T-cell (primary cell): ENCODE measurements around the gene FGF23. TPM values are rescaled to one million over a fixed set of nuclear protein-coding genes. Genes with fewer than 3 reads are reported as not detected.

ENCODE experiments used
- ATAC-seq, 4 experiments: fragments of 200-7000 bp in 3 of 4; fragments of 150-1000 bp in 1 of 4; cut with Tn5 transposase; replicated peaks in 1 of 4; 1 replicate in 3 of 4; 2 replicates in 1 of 4; pipeline ENCODE4 v1.10.0; 2021; ENCODE audit warnings: moderate library complexity in 3 of 4, mild to moderate bottlenecking in 2 of 4, moderate number of reproducible peaks in 1 of 4
- CTCF ChIA-PET, 2 donors: fragments of 300-600 bp; sonication (Branson Sonifier 250); formaldehyde crosslinking; loops; one replicate each; lab custom pipeline; 2022; ENCODE audit warnings: antibody characterized with exemption in 2 of 2; lab: Charles Lee
- POLR2A ChIA-PET, 2 donors: fragments of 300-600 bp; sonication (Branson Sonifier 250); formaldehyde crosslinking; loops; one replicate each; lab custom pipeline; 2022; ENCODE audit warnings: antibody characterized with exemption in 2 of 2; lab: Charles Lee
- DNase-seq, 35 experiments: peaks; one replicate each; pipeline versions ENCODE4 v3.0.0 to v3.0.0-alpha.2; 2013 to 2023
- H3K27ac ChIP-seq: one replicate; pipeline ENCODE4 v1.5.1; 2013; ENCODE audit warnings: low read length
- H3K27me3 ChIP-seq, 2 experiments: replicated peaks in 1 of 2; 1 replicate in 1 of 2; 2 replicates in 1 of 2; pipeline versions ENCODE4 v1.6.1 to v1.7.0; 2013; ENCODE audit warnings: low read length in 1 of 2, mixed read lengths in 1 of 2; ENCODE audit not compliant: control insufficient read depth in 2 of 2, insufficient read depth in 2 of 2; ENCODE audit errors: extremely low read depth in 1 of 2
- H3K36me3 ChIP-seq, 2 donors: 1 replicate in 1 of 2; 2 replicates in 1 of 2; pipeline versions ENCODE4 v1.6.1 to v1.7.0; 2013; ENCODE audit warnings: low read length in 1 of 2; ENCODE audit not compliant: control insufficient read depth in 2 of 2, insufficient read depth in 1 of 2; ENCODE audit errors: extremely low read depth in 1 of 2
- H3K4me1 ChIP-seq, 2 experiments: 1 replicate in 1 of 2; 2 replicates in 1 of 2; pipeline versions ENCODE4 v1.6.1 to v1.7.0; 2013; ENCODE audit warnings: low read length in 2 of 2, mixed read lengths in 1 of 2; ENCODE audit not compliant: insufficient read depth in 2 of 2, control insufficient read depth in 1 of 2; ENCODE audit errors: extremely low read depth in 1 of 2
- H3K4me3 ChIP-seq, 2 donors: 1 replicate in 1 of 2; 2 replicates in 1 of 2; pipeline versions ENCODE4 v1.5.1 to v1.7.0; 2013; ENCODE audit warnings: mild to moderate bottlenecking in 2 of 2, low read length in 1 of 2, moderate library complexity in 1 of 2; ENCODE audit not compliant: control insufficient read depth in 1 of 2; ENCODE audit errors: extremely low read depth in 1 of 2
- H3K9me3 ChIP-seq: 2 replicates; pipeline ENCODE4 v1.7.0; 2013
- H3K27ac Mint-ChIP-seq, 2 donors: one replicate each; pipeline ENCODE4 v1.8.0; 2020 to 2021; ENCODE audit warnings: mild to moderate bottlenecking in 2 of 2, mixed read lengths in 2 of 2
- H3K27me3 Mint-ChIP-seq, 2 donors: one replicate each; pipeline ENCODE4 v1.8.0; 2021 to 2022; ENCODE audit warnings: mixed read lengths in 2 of 2
- H3K36me3 Mint-ChIP-seq: one replicate; pipeline ENCODE4 v1.8.0; 2021; ENCODE audit warnings: mixed read lengths
- H3K4me1 Mint-ChIP-seq, 3 donors: one replicate each; pipeline ENCODE4 v1.8.0; 2020 to 2022; ENCODE audit warnings: mixed read lengths in 3 of 3, mild to moderate bottlenecking in 1 of 3
- H3K4me3 Mint-ChIP-seq, 3 donors: one replicate each; pipeline ENCODE4 v1.8.0; 2020 to 2022; ENCODE audit warnings: mild to moderate bottlenecking in 3 of 3, mixed read lengths in 3 of 3, moderate library complexity in 3 of 3
- H3K9me3 Mint-ChIP-seq, 3 donors: one replicate each; pipeline ENCODE4 v1.8.0; 2020 to 2022; ENCODE audit warnings: mixed read lengths in 3 of 3
- WGBS: methylation state at CpG from one replicate; pipeline ENCODE4 v1.1.5; 2013; ENCODE audit warnings: missing lambda C conversion rate; ENCODE audit not compliant: insufficient coverage; 5-methylcytosine and 5-hydroxymethylcytosine counted together
- total RNA-seq, 35 experiments: library from RNA in 6 of 35; stranded (reverse) in 6 of 35; fragments of 120-200 nt in 1 of 35; gene quantifications; one replicate each; pipeline versions ENCODE4 v1.2.1 to v1.2.4 and lab custom pipeline; 2013 to 2026

FGF23 gene
- total RNA-seq, 5 donors from 2014 or later (not counting 1 experiment from before 2014, with no cell fraction given): not detected

GRCh38 chr12:4331221-4331620 lies 48.3 kb downstream of the FGF23 start:
- Mint-ChIP-seq H3K4me1 (peaks cover 11 to 21% (median 17%) of the 10 kb centered on the region in 3 donors), H3K27ac (no peak overlapping the region)
- POLR2A ChIA-PET: interaction anchor here in 1 of 2 donors (0.5 kb wide), 1 partner anchor 30 kb away, joined by 6 read pairs; no protein-coding TSS in a partner anchor

GRCh38 chr12:4330203-4330602 lies 49.3 kb downstream of the FGF23 start:
- no peaks in the 10 kb centered on the region for H3K9me3 ChIP-seq
- peaks cover 16 to 26% (median 20%) of the 10 kb centered on the region in 3 donors for H3K4me1 Mint-ChIP-seq
- no peaks in the 10 kb centered on the region for H3K4me1 ChIP-seq
- H3K27me3 ChIP-seq: no peaks in the 10 kb centered on the region
- peaks cover 0 to 16% of the 10 kb centered on the region in 2 donors for H3K36me3 ChIP-seq
- ChIA-PET CTCF (interaction anchor here in 1 of 2 donors (0.7 kb wide), 1 partner anchor 36 kb away, joined by 3 read pairs; no protein-coding TSS in a partner anchor), POLR2A (interaction anchor here in 1 of 2 donors (0.8 kb wide), 1 partner anchor 460 kb away, joined by 3 read pairs; no protein-coding TSS in a partner anchor)
- WGBS: no CpG with 5 or more reads among the region's 3 CpGs
- H3K4me3 Mint-ChIP-seq: no peak overlapping the region
- DNase-seq (no peak), ATAC-seq (no peak)
- no peak overlapping the region for H3K27ac Mint-ChIP-seq
- peaks cover 25% of the 10 kb centered on the region for H3K36me3 Mint-ChIP-seq
- no peaks in the 10 kb centered on the region for H3K27me3 Mint-ChIP-seq
- no peaks in the 10 kb centered on the region for H3K9me3 Mint-ChIP-seq
- no peak overlapping the region for H3K4me3 ChIP-seq
- no peak overlapping the region for H3K27ac ChIP-seq

More at GRCh38 chr12:4331221-4331620, 48.3 kb downstream of the FGF23 start:
- Histone ChIP-seq H3K36me3 (peaks cover 0 to 16% of the 10 kb centered on the region in 2 donors), H3K4me3 (no peak overlapping the region), H3K9me3 (no peaks in the 10 kb centered on the region), H3K27me3 (no peaks in the 10 kb centered on the region), H3K4me1 (no peaks in the 10 kb centered on the region), H3K27ac (no peak overlapping the region)
- Mint-ChIP-seq H3K9me3 (no peaks in the 10 kb centered on the region), H3K36me3 (peaks cover 32% of the 10 kb centered on the region), H3K27me3 (no peaks in the 10 kb centered on the region), H3K4me3 (no peak overlapping the region)
- ATAC-seq (no peak), DNase-seq (no peak)
- no CpG with 5 or more reads among the region's 1 CpG for WGBS
- CTCF ChIA-PET: interaction anchor here in 1 of 2 donors (0.5 kb wide), 1 partner anchor 37 kb away, joined by 3 read pairs; no protein-coding TSS in a partner anchor

DNA sequence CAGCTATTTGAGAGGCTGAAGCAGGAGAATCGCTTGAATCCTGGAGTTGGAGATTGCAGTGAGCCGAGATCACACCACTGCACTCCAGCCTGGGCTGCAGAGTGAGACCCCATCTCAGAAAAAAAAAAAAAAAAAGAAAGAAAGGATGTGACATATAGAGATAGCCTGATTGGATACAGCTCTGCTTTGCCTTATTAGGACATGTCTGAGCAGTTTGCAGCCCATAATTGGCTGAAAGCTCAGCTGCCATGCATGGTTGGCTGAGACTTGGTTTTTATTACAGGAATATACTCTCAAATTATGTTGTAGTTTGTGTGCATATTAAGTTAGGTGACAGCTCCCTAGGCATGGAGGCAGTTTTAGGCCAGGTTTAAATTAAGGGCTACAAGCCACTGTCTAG lies 52.2 kb downstream of the FGF23 start:
- Mint-ChIP-seq H3K27me3 (no peaks in the 10 kb centered on the region), H3K4me1 (peaks cover 28 to 45% (median 38%) of the 10 kb centered on the region in 3 donors), H3K4me3 (no peak overlapping the region), H3K36me3 (peaks cover 15% of the 10 kb centered on the region), H3K27ac (no peak overlapping the region), H3K9me3 (no peaks in the 10 kb centered on the region)
- Histone ChIP-seq H3K4me3 (no peak overlapping the region), H3K9me3 (no peaks in the 10 kb centered on the region), H3K27ac (no peak overlapping the region), H3K27me3 (no peaks in the 10 kb centered on the region), H3K4me1 (peaks cover 5 to 12% of the 10 kb centered on the region in 2 experiments), H3K36me3 (peaks cover 0 to 8% of the 10 kb centered on the region in 2 donors)
- POLR2A ChIA-PET: no interaction called here
- ATAC-seq (no peak), DNase-seq (no peak)
- CTCF ChIA-PET: interaction anchor here in 1 of 2 donors (0.6 kb wide), 2 partner anchors 10 to 31 kb away, joined by 3 to 4 read pairs; no protein-coding TSS in a partner anchor
- 94% methylated on average over 2 of the region's 2 CpGs for WGBS

GRCh38 chr12:4325966-4326365 lies 53.5 kb downstream of the FGF23 start:
- peaks cover 6% of the 10 kb centered on the region for H3K36me3 Mint-ChIP-seq
- H3K4me1 Mint-ChIP-seq: peaks cover 39 to 50% (median 42%) of the 10 kb centered on the region in 3 donors
- Histone ChIP-seq H3K36me3 (peaks cover 0 to 4% of the 10 kb centered on the region in 2 donors), H3K27me3 (no peaks in the 10 kb centered on the region), H3K27ac (no peak overlapping the region), H3K4me1 (peaks cover 15% of the 10 kb centered on the region in 2 experiments), H3K9me3 (no peaks in the 10 kb centered on the region), H3K4me3 (no peak overlapping the region)
- ChIA-PET CTCF (interaction anchor here in 1 of 2 donors (0.7 kb wide), 1 partner anchor 551 kb away, joined by 11 read pairs; no protein-coding TSS in a partner anchor), POLR2A (interaction anchor here in 1 of 2 donors (0.6 to 0.9 kb wide), 2 partner anchors 20 to 608 kb away, joined by 6 read pairs; no protein-coding TSS in a partner anchor)
- ATAC-seq (no peak), DNase-seq (no peak)
- no peaks in the 10 kb centered on the region for H3K9me3 Mint-ChIP-seq
- H3K27ac Mint-ChIP-seq: no peak overlapping the region
- H3K4me3 Mint-ChIP-seq: no peak overlapping the region
- WGBS: no CpG with 5 or more reads among the region's 3 CpGs
- H3K27me3 Mint-ChIP-seq: no peaks in the 10 kb centered on the region

- Histone ChIP-seq H3K4me3 (no peak overlapping the region), H3K36me3 (no peaks in the 10 kb centered on the region), H3K27me3 (no peaks in the 10 kb centered on the region), H3K4me1 (peaks cover 19 to 22% of the 10 kb centered on the region in 2 experiments), H3K27ac (no peak overlapping the region), H3K9me3 (no peaks in the 10 kb centered on the region)
- H3K36me3 Mint-ChIP-seq: peaks cover 6% of the 10 kb centered on the region
- H3K4me3 Mint-ChIP-seq: no peak overlapping the region
- H3K27ac Mint-ChIP-seq: no peak overlapping the region
- no peaks in the 10 kb centered on the region for H3K27me3 Mint-ChIP-seq
- POLR2A ChIA-PET: interaction anchor here in 1 of 2 donors (0.6 kb wide), 1 partner anchor 427 kb away, joined by 11 read pairs; no protein-coding TSS in a partner anchor
- no peak for ATAC-seq
- H3K4me1 Mint-ChIP-seq: peaks cover 48 to 52% (median 49%) of the 10 kb centered on the region in 3 donors
- no peak for DNase-seq
- no peaks in the 10 kb centered on the region for H3K9me3 Mint-ChIP-seq
- CTCF ChIA-PET: interaction anchor here (0.6 to 1.7 kb wide), 2 partner anchors 13 to 26 kb away, joined by 4 read pairs; no protein-coding TSS in a partner anchor
- WGBS: 97% methylated on average over 24 of the region's 28 CpGs
These were observed 55.1 kb downstream of the FGF23 start for GRCh38 chr12:4324366-4324765.

DNA sequence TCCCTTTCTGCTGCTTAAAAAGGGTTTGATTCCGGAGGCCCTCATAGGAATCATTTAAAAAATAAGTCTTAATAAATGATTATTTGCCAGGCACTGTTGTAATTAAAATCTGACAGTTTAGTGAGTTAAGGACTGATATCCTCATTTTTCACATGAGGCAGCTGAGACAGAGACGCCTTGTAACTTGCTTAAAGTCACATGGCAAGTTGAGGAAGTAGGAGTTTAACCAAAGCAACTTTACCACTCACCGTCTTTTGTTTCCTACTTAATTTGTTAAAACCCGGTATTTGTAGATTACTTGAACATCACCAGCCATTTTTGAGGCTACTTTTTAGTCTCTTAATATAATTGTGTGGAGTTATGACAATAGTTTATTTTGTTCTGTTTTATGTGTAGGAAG lies 56.1 kb downstream of the FGF23 start:
- Mint-ChIP-seq H3K9me3 (no peaks in the 10 kb centered on the region), H3K36me3 (peaks cover 3% of the 10 kb centered on the region), H3K4me3 (no peak overlapping the region), H3K27me3 (no peaks in the 10 kb centered on the region), H3K4me1 (peaks cover 46 to 49% (median 48%) of the 10 kb centered on the region in 3 donors), H3K27ac (peak overlapping the region in 1 of 2 donors; percentile 23)
- no CpG with 5 or more reads among the region's 4 CpGs for WGBS
- DNase-seq (no peak), ATAC-seq (no peak)
- ChIA-PET POLR2A (interaction anchor here in 1 of 2 donors (0.6 to 0.7 kb wide), 2 partner anchors 13 to 448 kb away, joined by 3 to 8 read pairs; no protein-coding TSS in a partner anchor), CTCF (interaction anchor here in 1 of 2 donors (0.7 kb wide), 1 partner anchor 523 kb away, joined by 5 read pairs; no protein-coding TSS in a partner anchor)
- no peaks in the 10 kb centered on the region for H3K9me3 ChIP-seq
- H3K4me3 ChIP-seq: no peak overlapping the region
- H3K27ac ChIP-seq: no peak overlapping the region
- no peaks in the 10 kb centered on the region for H3K36me3 ChIP-seq
- peaks cover 19 to 22% of the 10 kb centered on the region in 2 experiments for H3K4me1 ChIP-seq
- no peaks in the 10 kb centered on the region for H3K27me3 ChIP-seq
